Gastrocnemius medialis (tissue), 4 donors: ENCODE data around the gene ZC3HAV1L.
A peak's percentile ranks its signal among the peaks of the same experiment; 100 is the strongest.

Experiments used
- POLR2A ChIP-seq, 2 donors: fragments of 450-650 bp; IDR thresholded peaks; one replicate each; pipeline ENCODE4 v1.6.1; 2017; ENCODE audit warnings: antibody characterized with exemption in 2 of 2, mild to moderate bottlenecking in 2 of 2, moderate library complexity in 2 of 2
- TF ChIP-seq, protein P1 (sequence below), 5 experiments: fragments of 450-650 bp in 3 of 5; fragments of 200-600 bp in 2 of 5; sonication (generic) in 2 of 5; IDR thresholded peaks in 4 of 5; conservative IDR thresholded peaks in 1 of 5; 1 replicate in 4 of 5; 2 replicates in 1 of 5; pipeline ENCODE4 v1.5.1; 2016 to 2019; ENCODE audit warnings: antibody characterized with exemption in 5 of 5, mild to moderate bottlenecking in 3 of 5, moderate library complexity in 3 of 5

DNA sequence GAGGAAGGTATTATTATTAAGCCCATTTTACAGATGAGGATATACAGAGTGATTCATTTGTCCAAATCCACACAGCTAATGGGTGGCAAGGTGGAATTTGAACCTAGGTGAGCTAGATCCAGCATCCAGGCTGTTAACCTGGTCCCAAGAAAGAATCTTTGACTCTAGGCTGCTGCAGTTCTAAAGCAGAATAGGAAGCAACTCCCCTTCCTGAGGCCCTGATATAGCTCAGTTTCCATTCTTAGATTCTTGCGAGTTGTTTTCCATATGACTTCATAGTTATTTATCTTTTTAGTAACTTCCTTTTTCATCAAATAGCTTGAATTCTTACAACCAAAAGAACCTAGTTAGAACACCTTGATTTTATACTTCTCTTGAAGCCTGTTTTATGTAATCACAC lies 24.1 kb upstream of the ZC3HAV1L start:
- TF ChIP-seq, protein P1, sequence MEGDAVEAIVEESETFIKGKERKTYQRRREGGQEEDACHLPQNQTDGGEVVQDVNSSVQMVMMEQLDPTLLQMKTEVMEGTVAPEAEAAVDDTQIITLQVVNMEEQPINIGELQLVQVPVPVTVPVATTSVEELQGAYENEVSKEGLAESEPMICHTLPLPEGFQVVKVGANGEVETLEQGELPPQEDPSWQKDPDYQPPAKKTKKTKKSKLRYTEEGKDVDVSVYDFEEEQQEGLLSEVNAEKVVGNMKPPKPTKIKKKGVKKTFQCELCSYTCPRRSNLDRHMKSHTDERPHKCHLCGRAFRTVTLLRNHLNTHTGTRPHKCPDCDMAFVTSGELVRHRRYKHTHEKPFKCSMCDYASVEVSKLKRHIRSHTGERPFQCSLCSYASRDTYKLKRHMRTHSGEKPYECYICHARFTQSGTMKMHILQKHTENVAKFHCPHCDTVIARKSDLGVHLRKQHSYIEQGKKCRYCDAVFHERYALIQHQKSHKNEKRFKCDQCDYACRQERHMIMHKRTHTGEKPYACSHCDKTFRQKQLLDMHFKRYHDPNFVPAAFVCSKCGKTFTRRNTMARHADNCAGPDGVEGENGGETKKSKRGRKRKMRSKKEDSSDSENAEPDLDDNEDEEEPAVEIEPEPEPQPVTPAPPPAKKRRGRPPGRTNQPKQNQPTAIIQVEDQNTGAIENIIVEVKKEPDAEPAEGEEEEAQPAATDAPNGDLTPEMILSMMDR (IDR thresholded peaks at IDR 0.05 in 4 of 5, conservative IDR thresholded peaks at IDR 0.05 in 1 of 5) = no peak
- peak in 1 of 2 donors; percentile 9 for TF ChIP-seq POLR2A (IDR thresholded peaks at IDR 0.05)
